HG03095 (cell line): ENCODE data around the gene SWAP70.
A peak's percentile ranks its signal among the peaks of the same experiment; 100 is the strongest.
"Not testable (repeated sequence)": the region's sequence is repeated elsewhere in the genome, so short reads cannot be mapped to it uniquely, and the experiment has no call there.

ENCODE experiments used
- ATAC-seq: cut with Tn5 transposase; IDR thresholded peaks from one replicate; pipeline ENCODE4 v1.9.1; 2021; ENCODE audit warnings: moderate library complexity; ENCODE audit not compliant: unreplicated experiment

The SWAP70 gene

GRCh38 chr11:9689721-9690120 lies 25.8 kb downstream of the SWAP70 start:
- ATAC-seq, result peak; percentile 17

- no peak for ATAC-seq
These were observed 28.0 kb downstream of the SWAP70 start for GRCh38 chr11:9691865-9692264.

- no peak for ATAC-seq
These were observed 28.8 kb downstream of the SWAP70 start for GRCh38 chr11:9692691-9693090.

- no peak for ATAC-seq
These were observed 30.1 kb downstream of the SWAP70 start for GRCh38 chr11:9693801-9694553.

DNA sequence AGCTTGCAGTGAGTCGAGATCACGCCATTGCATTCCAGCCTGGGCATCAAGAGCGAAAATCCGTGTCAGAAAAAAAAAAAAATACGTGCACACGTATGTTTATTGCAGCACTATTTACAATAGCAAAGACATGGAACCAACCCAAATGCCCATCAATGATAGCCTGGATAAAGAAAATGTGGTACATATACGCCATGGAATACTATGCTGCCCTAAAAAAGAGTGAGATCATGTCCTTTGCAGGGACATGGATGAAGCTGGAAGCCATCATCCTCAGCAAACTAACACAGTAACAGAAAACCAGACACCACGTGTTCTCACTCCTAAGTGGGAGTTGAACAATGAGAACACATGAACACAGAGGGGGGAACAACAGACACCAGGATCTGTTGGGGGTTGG lies 31.4 kb downstream of the SWAP70 start:
- ATAC-seq, result not testable (repeated sequence)

GRCh38 chr11:9697766-9698165 lies 33.9 kb downstream of the SWAP70 start:
- ATAC-seq, result no peak

- ATAC-seq, result no peak
These were observed 36.4 kb downstream of the SWAP70 start for GRCh38 chr11:9700105-9700801.

DNA sequence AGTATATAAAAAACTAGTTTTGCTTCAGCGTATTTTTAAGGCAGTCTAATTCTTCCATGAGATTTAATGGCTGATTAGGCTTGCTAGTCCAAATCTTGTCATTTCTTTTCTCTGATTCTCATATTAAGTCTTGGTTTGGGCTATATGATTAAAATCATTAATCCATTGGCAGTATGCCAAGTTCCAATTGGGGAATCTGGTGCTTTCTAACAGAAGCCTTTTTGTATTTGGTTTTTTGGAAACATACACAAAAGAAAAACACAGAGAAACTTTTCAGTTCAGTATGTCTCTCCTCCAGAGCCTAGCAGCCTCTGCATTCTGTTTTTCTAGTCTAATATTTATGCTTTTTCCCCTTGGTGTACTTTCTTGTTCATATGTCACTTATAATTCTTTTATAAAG lies 37.9 kb downstream of the SWAP70 start:
- no peak for ATAC-seq

DNA sequence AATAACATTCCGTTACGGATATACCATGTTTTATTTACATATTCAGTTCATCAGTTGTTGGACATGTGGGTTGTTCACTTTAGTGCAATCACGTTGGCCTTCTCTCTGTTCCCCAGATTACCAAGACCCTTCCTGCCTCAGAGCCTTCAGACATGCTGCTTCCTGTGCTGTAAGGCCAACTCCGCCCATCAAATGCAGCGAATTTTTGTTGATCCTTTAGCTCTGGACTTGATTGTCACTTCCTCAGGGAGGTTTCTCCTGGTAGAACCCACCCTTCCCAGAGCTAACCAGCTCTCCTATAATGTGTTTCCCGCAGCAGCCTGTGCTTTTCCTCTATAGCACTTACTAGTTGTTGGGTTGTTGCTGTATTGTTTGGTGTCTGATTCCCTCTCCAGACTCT lies 39.4 kb downstream of the SWAP70 start:
- no peak for ATAC-seq

DNA sequence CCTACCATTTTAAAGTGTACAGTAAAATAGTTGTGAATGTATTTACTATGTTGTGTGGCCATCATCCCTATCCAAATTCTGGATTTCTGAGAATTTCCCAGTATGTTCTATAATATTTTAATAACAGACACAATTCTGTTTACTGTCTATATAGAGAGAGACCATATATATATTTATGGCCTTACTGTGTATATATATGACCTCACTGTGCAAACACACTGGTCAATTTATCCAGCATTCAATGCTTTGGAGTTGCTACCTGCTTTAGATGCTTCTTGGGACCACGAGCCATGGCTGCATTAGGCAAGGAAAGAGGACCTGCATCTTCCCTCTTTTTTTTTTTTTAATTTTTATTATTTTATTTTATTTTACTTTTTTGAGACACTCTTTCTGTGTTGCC lies 40.2 kb downstream of the SWAP70 start:
- ATAC-seq, result no peak

- ATAC-seq, result no peak
These were observed 40.7 kb downstream of the SWAP70 start for GRCh38 chr11:9704620-9705019.

DNA sequence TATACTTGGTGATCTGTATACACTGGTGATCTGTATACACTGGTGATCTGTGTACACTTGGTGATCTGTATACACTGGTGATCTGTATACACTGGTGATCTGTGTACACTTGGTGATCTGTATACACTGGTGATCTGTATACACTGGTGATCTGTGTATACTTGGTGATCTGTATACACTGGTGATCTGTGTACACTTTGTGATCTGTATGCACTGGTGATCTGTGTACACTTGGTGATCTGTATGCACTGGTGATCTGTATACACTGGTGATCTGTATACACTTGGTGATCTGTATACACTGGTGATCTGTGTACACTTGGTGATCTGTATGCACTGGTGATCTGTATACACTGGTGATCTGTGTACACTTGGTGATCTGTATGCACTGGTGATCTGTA lies 41.5 kb downstream of the SWAP70 start:
- ATAC-seq, result not testable (repeated sequence)

DNA sequence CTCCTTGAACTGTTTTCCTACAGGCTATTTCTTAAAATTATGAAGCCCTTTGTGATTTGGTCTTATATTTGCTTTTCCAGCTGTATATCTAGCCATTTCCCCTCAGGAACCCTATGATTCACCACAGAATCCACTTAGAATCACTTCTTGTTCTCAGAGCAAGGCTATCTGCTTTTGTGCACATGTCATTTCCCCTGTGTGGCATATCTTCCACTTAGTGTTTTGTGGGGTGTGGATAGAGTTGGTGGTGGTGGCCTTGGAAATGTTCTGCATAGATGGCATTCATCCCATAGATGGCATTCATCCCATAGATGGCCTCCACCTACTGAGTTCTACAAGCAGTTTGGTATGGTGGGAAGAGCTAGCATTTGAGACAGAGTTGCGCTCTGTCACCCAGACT lies 44.7 kb downstream of the SWAP70 start:
- no peak for ATAC-seq

GRCh38 chr11:9710223-9710622 lies 46.3 kb downstream of the SWAP70 start:
- ATAC-seq, result no peak

DNA sequence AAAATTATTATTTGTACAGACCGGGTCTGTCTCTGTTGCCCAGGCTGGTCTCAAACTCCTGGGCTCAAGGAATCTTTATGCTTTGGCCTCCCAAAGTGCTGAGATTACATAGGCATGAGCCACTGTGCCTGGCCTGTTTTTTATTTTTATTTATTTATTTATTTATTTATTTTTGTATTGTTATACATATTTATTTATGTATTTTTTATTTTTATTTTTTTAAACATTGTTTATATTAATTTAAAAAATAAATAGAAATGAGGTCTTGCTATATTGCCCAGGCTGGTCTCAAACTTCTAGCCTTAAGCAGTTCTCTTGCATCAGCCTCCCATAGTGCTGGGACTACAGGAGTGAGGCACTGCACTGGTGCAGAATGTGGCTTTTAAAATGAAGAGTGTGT lies 47.0 kb downstream of the SWAP70 start:
- no peak for ATAC-seq

- no peak for ATAC-seq
These were observed 47.8 kb downstream of the SWAP70 start for GRCh38 chr11:9711454-9712307.

- ATAC-seq, result no peak
These were observed 50.5 kb downstream of the SWAP70 start for GRCh38 chr11:9714272-9714940.

DNA sequence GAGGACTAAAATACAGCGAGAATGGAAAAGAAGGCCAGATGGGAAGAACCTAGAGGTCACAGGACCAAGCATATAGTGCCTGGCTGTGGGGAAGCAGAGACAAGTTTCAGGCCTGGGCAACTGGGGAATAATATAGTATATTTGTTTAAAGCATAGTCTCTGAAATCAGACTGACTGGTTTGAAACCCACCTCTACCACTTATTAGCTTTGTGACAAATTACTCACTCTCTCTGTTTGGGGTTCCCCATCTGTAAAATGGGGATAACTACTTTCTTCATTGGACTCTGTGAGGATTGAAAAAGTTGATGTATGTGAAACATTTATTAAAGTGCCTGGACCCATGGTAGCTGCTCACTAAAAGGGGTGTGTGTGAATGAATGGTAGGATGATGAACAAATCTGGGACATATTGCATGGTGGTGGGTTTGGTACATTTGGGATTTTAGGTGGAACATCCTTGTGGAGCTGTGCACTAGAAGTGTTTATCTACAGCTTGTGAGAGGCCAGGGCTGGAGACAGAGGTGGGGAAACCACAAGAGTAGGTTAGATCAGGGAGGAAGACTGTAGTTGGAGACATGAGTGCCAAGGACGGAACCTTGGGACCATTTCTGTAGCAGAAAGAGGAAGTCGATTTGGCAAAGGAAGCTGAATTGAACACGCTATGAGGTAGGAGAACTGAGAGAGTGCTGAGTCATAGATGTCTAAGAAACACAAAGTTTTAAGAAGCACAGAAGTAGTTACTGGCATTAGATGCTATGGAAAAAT lies 52.6 kb downstream of the SWAP70 start:
- peak; percentile 82 for ATAC-seq

DNA sequence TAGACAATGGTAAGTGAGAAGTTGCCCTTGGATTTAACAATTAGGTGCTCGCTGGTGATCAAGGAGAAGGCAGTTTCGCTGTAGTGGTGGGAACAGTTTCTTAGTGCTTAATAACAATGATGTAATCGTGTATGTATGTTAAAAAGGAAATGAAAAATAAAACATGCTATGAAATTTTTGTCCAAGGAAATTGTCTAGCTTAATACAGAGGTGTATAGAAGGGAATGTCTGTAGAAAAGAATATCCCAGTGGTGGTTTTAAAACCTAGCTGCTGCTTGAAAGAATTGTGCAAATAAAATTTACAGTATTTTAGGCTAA lies 53.1 kb downstream of the SWAP70 start:
- no peak for ATAC-seq

DNA sequence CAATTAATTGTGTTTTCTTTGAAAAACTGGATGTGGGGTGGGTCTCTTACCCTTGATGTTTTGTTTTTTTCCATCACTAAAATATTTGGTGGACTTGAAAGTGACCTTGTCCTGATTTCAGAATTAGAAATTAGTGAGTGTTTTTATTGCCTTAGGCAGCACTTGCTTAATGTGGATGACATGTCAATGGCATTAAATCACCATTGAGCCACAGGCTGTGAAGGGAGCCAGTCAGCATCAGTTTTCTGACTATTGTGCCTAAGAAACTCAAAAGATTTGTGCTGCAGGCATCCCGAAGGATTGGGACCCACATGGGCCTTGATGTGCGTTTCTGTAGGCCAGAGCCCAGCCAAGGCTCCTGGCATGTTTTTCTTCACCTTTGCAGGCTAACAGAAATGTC lies 53.8 kb downstream of the SWAP70 start:
- ATAC-seq, result no peak

- no peak for ATAC-seq
These were observed 54.3 kb downstream of the SWAP70 start for GRCh38 chr11:9718147-9718546.
